Posterior vena cava (tissue), 2 donors: ENCODE measurements around the gene TRIM64C. TPM values are rescaled to one million over a fixed set of nuclear protein-coding genes. Genes with fewer than 3 reads are reported as not detected.
"Not testable (repeated sequence)": the region's sequence is repeated elsewhere in the genome, so short reads cannot be mapped to it uniquely, and the experiment has no call there.

Experiments used
- DNase-seq: peaks from one replicate; pipeline ENCODE4 v3.0.0-alpha.2; 2020; ENCODE audit warnings: low spot score
- intact Hi-C, 2 donors: fragments of 100-400 bp; cut with DNase I; formaldehyde crosslinking; loops; one replicate each; pipeline versions ENCODE4 v1.14.1 to v1.14.2; 2022 to 2023
- long read RNA-seq, 2 donors: library from polyadenylated mRNA; unstranded; transcript quantifications; one replicate each; pipeline ENCODE4 v2.0.0, GENCODE V29; 2020 to 2021
- total RNA-seq, 2 donors: library from RNA; stranded (reverse); fragmentation: NEBNext Ultra II Directional; extraction: Animal tissue kit (Norgen Biotek cat#: 25700); gene quantifications; one replicate each; pipeline ENCODE4 v1.2.1, GENCODE V29; 2021
- donor health status: DM: yes; HTN: yes; CAD: no.
- donor health status: DM: yes; HTN: yes; CAD: no.

TRIM64C gene
- not detected for total RNA-seq
- long read RNA-seq, donor 1: 0 reads
- long read RNA-seq, donor 2: 0 reads

- intact Hi-C loops, DNase-seq: not testable (repeated sequence)
These were observed at the start of gene TRIM64C for GRCh38 chr11:49059012-49059411. TSS of gene TRIM64C (minus strand) at chr11:49059112. CDS start at chr11:49059112, 0 bp downstream.

DNA sequence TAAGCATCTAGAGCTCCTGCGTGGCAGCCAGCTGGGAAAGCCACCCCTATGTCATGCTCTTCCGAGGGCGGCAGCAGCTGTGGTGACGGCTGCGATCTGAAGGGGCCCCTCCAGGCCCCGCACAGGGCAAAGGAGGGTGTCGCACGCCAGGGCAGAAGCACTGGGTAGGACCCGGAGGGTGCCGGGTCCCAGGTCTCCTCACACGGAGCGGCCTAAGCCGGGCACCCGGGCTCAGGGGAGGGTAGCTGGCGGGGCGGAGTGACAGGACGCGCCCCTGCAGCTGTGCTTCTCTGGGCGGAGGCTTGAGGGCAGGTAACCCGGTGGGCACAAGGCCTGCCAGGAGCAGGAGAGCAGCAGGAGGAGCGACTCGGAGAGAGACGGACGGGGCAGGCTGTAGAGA, 43.4 kb upstream of the TRIM64C start:
- DNase-seq, intact Hi-C loops: not testable (repeated sequence)

DNA sequence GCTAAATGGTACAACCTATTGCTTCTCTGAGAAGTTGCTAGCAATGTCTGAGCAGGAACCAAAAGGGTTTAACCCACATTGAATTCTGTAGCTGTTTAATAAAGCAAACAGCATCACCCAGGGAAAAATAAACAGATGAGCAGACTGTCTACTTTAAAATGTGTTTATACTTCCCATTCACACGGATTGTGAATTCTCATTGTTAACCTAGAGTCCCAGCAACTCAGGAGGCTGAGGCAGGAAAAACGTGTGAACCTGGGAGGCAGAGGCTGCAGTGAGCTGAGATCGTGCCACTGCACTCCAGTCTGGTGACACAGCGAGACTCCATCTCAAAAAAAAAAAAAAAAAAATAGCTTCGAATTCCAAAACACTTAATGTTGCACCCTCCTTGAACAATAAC, 11.0 kb upstream of the TRIM64C start:
- DNase-seq: not testable (repeated sequence)

GRCh38 chr11:49049821-49050220, 9.1 kb downstream of the TRIM64C start:
- intact Hi-C loops, DNase-seq: not testable (repeated sequence)

More for the DNA sequence above, 11.0 kb upstream of the TRIM64C start:
- intact Hi-C loops: not testable (repeated sequence)

- intact Hi-C loops, DNase-seq: not testable (repeated sequence)
These were observed 10.7 kb downstream of the TRIM64C start for GRCh38 chr11:49048229-49048628.

DNA sequence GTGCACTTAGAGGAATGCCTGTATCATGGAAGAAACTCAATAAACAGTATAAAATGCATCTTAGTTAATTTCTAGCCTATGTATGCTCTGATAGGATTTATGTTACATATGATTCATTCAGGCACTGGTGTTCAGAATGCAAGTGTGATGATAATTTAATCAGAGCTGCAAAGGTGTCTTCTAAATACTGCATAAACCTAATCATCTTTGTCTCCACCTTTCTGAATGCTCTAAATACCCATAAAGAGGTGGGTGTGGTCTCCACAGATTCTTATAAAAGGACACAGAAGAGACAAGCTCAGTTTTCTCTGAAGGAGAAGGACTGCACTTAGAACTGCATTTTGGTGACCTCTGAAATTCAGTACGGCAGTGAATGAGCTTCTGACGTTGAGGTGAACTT, 30.4 kb downstream of the TRIM64C start, which contains the start of gene TRIM49B:
TRIM49B (plus strand) TSS at position 301 of the 400 bp plus-strand sequence. CDS start 2,777 bp downstream, outside the sequence.
- DNase-seq, intact Hi-C loops: not testable (repeated sequence)

Other genes starting within 250 kb of the TRIM64C start
- not detected for gene TRIM51G, start 75.2 kb downstream of the TRIM64C start, total RNA-seq
- not detected for gene TRIM49B, start 30.3 kb downstream of the TRIM64C start, total RNA-seq
- gene FOLH1, start 149.5 kb upstream of the TRIM64C start, total RNA-seq: 1 to 10 TPM in 1 of 2 donors, under 1 TPM in 1; 0.71 to 2.5 TPM